NCI-H82 (cell line): ENCODE data around the gene GSAP.
"Not testable (repeated sequence)": the region's sequence is repeated elsewhere in the genome, so short reads cannot be mapped to it uniquely, and the experiment has no call there.

Experiments used
- DNase-seq: peaks from one replicate; lab custom pipeline; 2025; lab: John Stamatoyannopoulos, UW

GSAP gene

GRCh38 chr7:77360104-77360503 lies 56.0 kb downstream of the GSAP start:
- no peak for DNase-seq

DNA sequence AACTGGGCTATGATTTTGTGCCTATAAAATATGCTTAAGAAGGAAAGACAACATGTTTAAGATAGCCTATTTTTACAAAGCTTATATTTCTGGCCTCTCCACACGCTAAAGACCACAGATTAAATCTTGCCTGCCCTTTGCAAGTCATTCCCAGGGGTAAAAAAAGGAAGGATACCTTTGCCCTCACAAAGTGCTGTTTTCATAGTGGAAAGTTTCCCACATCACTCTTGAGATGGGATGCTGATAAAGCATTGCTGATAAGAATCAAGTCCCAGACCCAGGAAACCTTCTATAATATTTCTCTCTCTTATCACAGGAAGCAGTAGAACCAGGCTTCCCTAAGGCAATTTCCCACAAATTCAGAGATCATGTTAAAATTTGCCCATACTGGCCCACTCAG lies 56.5 kb downstream of the GSAP start:
- no peak for DNase-seq

GRCh38 chr7:77354914-77355313 lies 61.2 kb downstream of the GSAP start:
- no peak for DNase-seq

- no peak for DNase-seq
These were observed 61.7 kb downstream of the GSAP start for GRCh38 chr7:77354484-77354883.

DNA sequence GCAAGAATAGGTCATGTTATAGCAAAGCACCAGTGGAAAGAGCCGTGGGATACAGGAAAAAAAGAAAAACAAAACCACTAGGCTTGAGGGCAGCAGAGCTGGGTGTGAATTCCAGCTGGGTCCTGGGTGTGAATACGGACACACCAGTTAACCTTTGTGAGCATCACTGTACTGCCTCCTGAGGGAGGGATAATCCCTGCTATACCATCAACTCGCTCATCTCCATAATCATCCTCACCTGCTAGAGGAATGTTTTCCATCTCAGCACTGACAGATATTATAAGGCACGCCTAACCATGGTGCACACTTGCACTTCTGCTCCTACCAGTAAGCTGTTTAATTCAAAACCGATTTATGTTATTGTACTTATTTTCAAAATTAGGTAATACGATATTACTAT lies 62.2 kb downstream of the GSAP start:
- peak; percentile 4 for DNase-seq

- DNase-seq = no peak
These were observed 62.8 kb downstream of the GSAP start for GRCh38 chr7:77353407-77353721.

DNA sequence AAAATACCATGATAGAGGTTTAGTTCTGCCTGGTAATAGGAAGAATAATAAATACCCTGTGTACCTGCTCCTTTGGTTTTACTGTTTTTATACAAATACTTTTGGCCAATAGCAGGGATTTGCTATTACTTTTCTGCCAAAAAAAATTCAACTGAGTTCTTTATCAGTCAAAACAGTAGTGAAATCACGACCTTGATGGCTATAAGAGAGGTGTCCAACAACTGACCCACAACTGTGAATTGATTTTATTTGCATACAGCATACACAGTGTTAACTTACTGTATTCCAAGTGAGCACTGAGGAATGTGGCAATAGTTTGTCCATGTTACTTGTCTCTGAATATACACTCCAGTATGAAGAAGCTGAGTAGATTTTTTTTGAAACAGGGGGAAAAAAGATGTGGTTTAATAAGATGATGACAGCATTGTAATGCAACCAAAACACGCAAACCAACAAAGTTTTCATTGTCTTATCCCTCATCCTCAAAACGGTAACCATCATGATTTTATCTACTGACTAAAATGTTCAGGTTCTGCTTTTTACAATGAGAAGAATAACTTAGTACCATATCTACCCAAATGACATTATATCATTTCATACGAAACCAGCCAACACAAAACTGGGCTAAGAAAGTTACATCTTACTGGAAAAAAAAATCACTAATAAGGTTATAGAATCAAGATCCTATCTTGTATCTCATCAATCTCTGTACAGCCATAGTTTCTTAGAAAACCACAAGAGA lies 63.3 kb downstream of the GSAP start:
- DNase-seq = no peak

- DNase-seq = peak; percentile 5
These were observed 64.6 kb downstream of the GSAP start for GRCh38 chr7:77351539-77352004.

GRCh38 chr7:77349141-77349540 lies 67.0 kb downstream of the GSAP start:
- no peak for DNase-seq

- no peak for DNase-seq
These were observed 67.8 kb downstream of the GSAP start for GRCh38 chr7:77348371-77348813.

DNA sequence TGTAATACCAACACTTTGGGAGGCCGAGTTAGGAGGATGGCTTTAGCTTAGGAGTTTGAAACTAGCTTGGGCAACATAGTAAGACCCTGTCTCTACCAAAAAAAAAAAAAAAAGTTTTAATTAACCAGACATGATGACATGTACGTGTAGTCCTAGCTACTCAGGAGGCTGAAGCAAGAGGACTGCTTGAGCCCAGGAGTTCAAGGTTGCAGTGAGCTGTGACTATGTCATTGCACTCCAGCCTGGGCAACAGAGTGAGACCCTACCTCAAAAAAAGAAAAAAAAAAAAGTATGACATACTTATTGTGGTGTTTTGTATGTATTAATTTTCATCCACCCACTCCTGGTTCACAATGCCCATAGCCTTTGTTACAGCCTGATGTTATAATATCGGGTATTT lies 69.7 kb downstream of the GSAP start:
- no peak for DNase-seq

DNA sequence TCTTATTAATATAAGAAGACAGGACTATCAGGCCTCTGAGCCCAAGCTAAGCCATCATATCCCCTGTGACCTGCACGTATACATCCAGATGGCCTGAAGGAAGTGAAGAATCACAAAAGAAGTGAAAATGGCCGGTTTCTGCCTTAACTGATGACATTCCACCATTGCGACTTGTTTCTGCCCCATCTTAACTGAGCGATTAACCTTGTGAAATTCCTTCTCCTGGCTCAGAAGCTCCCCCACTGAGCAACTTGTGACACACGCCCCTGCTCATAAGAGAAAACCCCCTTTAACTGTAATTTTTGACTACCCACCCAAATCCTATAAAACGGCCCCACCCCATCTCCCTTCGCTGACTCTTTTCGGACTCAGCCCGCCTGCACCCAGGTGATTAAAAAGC lies 70.7 kb downstream of the GSAP start:
- DNase-seq = not testable (repeated sequence)

GRCh38 chr7:77339726-77340125 lies 76.4 kb downstream of the GSAP start:
- no peak for DNase-seq

DNA sequence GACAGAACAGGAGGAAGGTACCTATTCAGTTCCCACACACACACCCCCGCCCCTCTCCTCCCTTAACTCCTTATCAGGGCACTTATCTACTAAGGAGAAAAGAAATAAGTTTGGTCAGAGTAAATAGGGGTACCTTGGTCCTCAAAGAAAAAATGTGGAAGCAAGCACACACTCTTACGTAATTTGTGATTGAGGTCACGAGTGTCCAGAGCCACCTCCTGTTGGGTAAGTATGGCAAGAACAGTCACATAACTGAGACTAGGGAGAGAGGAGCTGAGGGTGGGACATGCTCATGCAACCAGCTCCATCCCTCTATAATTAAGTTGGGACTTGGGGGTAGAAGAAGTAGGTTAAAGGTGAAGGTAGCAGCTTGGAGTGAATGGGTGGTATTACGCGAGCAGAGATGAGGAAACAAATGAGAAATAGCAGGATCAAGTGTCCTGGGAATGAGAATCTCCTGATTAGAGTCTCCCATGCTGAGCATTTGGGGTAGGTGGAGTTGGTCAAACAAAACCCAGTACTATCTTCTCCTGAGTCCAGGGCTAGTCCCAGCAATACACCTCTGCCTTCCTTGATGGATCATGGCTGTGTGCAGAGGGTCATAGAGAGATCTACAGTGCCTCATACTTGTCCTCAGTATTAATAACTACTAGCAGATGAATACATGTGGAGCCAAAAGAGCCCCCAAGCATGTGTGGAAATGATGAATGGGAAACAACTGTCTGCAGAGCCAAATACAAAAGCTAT lies 77.1 kb downstream of the GSAP start:
- no peak for DNase-seq

- DNase-seq = no peak
These were observed 77.9 kb downstream of the GSAP start for GRCh38 chr7:77338260-77338659.

DNA sequence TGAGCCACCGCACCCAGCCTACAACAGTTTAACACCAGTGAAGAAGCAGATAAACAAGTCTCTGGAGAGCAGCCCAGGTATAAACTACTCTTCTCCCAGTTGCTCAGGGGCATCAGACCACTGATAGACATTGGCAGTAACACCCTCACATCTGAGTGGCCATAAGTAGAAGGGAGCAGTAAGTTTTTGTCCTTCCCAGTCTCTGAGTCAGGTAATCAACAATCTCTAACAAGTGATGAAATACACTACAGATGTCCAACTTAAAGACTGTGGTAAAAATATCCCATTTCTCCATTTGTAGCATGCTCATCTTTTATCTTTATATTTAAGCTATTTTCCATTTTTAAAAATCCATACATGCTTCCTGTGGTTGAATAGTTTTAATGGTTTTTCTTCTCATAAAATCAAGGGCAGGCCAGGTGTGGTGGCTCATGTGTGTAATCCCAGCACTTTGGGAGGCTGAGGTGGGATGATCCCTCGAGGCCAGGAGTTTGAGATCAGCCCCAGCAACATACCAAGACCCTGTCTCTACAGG lies 78.6 kb downstream of the GSAP start:
- no peak for DNase-seq

GRCh38 chr7:77335581-77335980 lies 80.6 kb downstream of the GSAP start:
- DNase-seq = peak; percentile 4

- DNase-seq = not testable (repeated sequence)
These were observed 82.1 kb downstream of the GSAP start for GRCh38 chr7:77334039-77334438.

GRCh38 chr7:77331938-77332695 lies 84.0 kb downstream of the GSAP start:
- peak; percentile 96 for DNase-seq

DNA sequence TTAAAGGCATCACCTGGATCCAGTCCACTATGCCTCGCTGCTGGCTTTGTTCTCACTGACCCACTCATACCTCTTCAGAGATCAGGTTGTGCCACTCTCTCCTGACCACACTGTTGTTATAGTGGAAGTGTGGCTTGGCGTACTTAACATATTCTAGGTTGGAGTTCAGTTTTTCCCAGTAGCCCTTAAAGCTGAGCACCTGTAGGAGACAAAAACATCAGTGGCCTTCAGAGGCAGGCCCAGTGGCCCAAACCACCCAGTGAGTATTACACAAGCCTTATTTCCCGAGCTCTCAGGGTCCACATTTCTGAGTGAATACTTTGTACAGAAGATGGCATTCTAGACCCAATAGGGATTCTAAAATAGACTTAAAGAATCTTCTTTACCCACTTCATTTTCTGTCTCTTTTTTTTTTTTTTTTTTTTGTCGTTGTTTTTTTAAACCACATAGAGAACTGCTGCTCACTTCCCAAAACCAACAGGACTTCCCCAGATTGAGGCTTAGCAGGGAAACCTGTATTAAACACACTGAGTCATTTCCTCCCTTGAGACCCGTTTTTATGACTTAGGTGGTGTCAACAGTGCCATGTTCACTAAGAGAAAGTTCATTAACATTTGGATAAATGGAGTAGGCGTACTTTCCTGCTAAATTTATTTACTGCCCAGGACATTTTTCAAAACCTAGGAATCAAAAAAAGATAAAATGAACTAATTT lies 85.8 kb downstream of the GSAP start:
- DNase-seq = no peak

- DNase-seq = no peak
These were observed 86.5 kb downstream of the GSAP start for GRCh38 chr7:77329466-77330168.
